ENCODE data around the gene CDC42EP2. TPM values are rescaled to one million over a fixed set of nuclear protein-coding genes. Genes with fewer than 3 reads are reported as not detected.

CDC42EP2 gene
- total and polyA plus RNA-seq, 2 of the 13 experiments (the other 11 are each of a cell fraction or from before 2014, with no cell fraction given) = 2.3 to 7.1 TPM

GRCh38 chr11:65330544-65330943 is 15.9 kb downstream of the CDC42EP2 start:
- ATAC-seq (no peak), DNase-seq (ENCODE audit: low spot score) (no peak), FAIRE-seq (no peak)
- Histone ChIP-seq H2AFZ (ENCODE audit: low read length) (no peak overlapping the region), H3K9me3 (ENCODE audit: low read length) (no peaks in the 10 kb centered on the region), H3K36me3 (replicated peaks in 1 of 2; ENCODE audit: control insufficient read depth in 1 of 2, insufficient read depth in 2 of 2, low read length in 2 of 2) (no peaks in the 10 kb centered on the region), H3K4me1 (ENCODE audit: insufficient read depth, low read length) (peaks cover 25% of the 10 kb centered on the region), H4K20me1 (ENCODE audit: insufficient read depth, low read length) (no peaks in the 10 kb centered on the region), H3K79me2 (ENCODE audit: insufficient read depth, low read length) (peaks cover 19% of the 10 kb centered on the region), H3K4me2 (ENCODE audit: low read depth, low read length) (peak overlapping the region; percentile 74; the same call in 1 of the 2 replicates), H3K27ac (ENCODE audit: extremely low read length, insufficient read depth, low read length) (no peak overlapping the region), H3K9ac (ENCODE audit: insufficient read depth, low read depth, low read length) (no peak overlapping the region), H3K4me3 (replicated peaks in 1 of 3; ENCODE audit: insufficient read depth in 1 of 3, low read depth in 2 of 3, low read length in 3 of 3) (0 out of 6 replicates have a peak overlapping the region, but pooled peaks of 1 of the 3 experiments have one; percentile 41), H3K27me3 (ENCODE audit: control insufficient read depth in 1 of 2, insufficient read depth in 2 of 2, low read length in 2 of 2) (no peaks in the 10 kb centered on the region; a peak in 1 of 5 replicates)
- ChIA-PET POLR2A (interaction anchor here (0.6 to 7.3 kb wide), 8 partner anchors 10 to 170 kb away, joined by 3 to 87 read pairs (median 4); partner anchors contain the start of genes CDC42EP2 and POLA2), CTCF (ENCODE audit: low intra/inter-chr PET ratio, low total read pairs) (interaction anchor here (1.0 to 2.6 kb wide), 3 partner anchors 14 to 56 kb away, joined by 3 to 53 read pairs (median 10); partner anchors contain the start of gene CDC42EP2)
- TF ChIP-seq ZNF121 (CRISPR knock-in tag; IDR thresholded peaks at IDR 0.05) (peak; percentile 42), ZFP37 (CRISPR knock-in tag; IDR thresholded peaks at IDR 0.05; ENCODE audit: borderline replicate concordance) (no peak), CSRNP1 (CRISPR knock-in tag; IDR thresholded peaks at IDR 0.05) (no peak), GFI1 (CRISPR knock-in tag; IDR thresholded peaks at IDR 0.05; ENCODE audit: borderline replicate concordance) (no peak)
- TF ChIP-seq, protein P1, sequence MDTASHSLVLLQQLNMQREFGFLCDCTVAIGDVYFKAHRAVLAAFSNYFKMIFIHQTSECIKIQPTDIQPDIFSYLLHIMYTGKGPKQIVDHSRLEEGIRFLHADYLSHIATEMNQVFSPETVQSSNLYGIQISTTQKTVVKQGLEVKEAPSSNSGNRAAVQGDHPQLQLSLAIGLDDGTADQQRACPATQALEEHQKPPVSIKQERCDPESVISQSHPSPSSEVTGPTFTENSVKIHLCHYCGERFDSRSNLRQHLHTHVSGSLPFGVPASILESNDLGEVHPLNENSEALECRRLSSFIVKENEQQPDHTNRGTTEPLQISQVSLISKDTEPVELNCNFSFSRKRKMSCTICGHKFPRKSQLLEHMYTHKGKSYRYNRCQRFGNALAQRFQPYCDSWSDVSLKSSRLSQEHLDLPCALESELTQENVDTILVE (CRISPR knock-in tag; IDR thresholded peaks at IDR 0.05) = no peak
- in situ Hi-C loops (cut with HindIII; ENCODE audit: extremely low pct_ligation_motif_present, low pct_unique_long_range_greater_than_20kb) (no loop called here), intact Hi-C loops (cut with micrococcal nuclease; ENCODE audit: unreplicated experiment) (loop anchor here (1.0 kb wide), 2 partner anchors 15 to 55 kb away; no protein-coding TSS in a partner anchor)
- BruUV-seq (replicated peaks) = no TSS peak
- 61% methylated on average over 7 of the region's 7 CpGs for WGBS (ENCODE audit: low lambda C conversion rate)
